BE2C (cell line): ENCODE results near the gene PPP2R5A.

Source experiments
- DNase-seq: peaks from one replicate; pipeline ENCODE4 v3.0.0-alpha.2; 2020
- H3K27me3 ChIP-seq: fragments of 250-450 bp; sonication (Bioruptor Pico); 2 replicates; pipeline ENCODE4 v1.5.1; 2020; ENCODE audit warnings: mild to moderate bottlenecking
- H3K36me3 ChIP-seq: fragments of 250-450 bp; sonication (Bioruptor Pico); 2 replicates; pipeline ENCODE4 v1.5.1; 2020; ENCODE audit warnings: mild to moderate bottlenecking
- H3K4me1 ChIP-seq: fragments of 250-450 bp; sonication (Bioruptor Pico); 2 replicates; pipeline ENCODE4 v1.5.1; 2020
- H3K4me3 ChIP-seq: 2 replicates; pipeline ENCODE4 v1.5.1; 2011; ENCODE audit warnings: low read depth, low read length
- H3K9me3 ChIP-seq: fragments of 250-450 bp; sonication (Bioruptor Pico); 2 replicates; pipeline ENCODE4 v1.5.1; 2020
- CTCF ChIP-seq: IDR thresholded peaks from 2 replicates; pipeline ENCODE4 v1.5.1; 2012; ENCODE audit warnings: mild to moderate bottlenecking, low read depth, low read length

PPP2R5A gene

GRCh38 chr1:212291505-212292134 lies 6.4 kb downstream of the PPP2R5A start:
- Histone ChIP-seq H3K9me3 (no peaks in the 10 kb centered on the region), H3K27me3 (no peaks in the 10 kb centered on the region), H3K36me3 (no peaks in the 10 kb centered on the region), H3K4me1 (no peaks in the 10 kb centered on the region; the same call in 1 of the 2 replicates), H3K4me3 (no peak overlapping the region)
- peak; percentile 88 for TF ChIP-seq CTCF
- DNase-seq: peak; percentile 22

GRCh38 chr1:212292250-212293105 lies 7.3 kb downstream of the PPP2R5A start:
- Histone ChIP-seq H3K4me3 (no peak overlapping the region), H3K27me3 (no peaks in the 10 kb centered on the region), H3K9me3 (no peaks in the 10 kb centered on the region), H3K4me1 (no peaks in the 10 kb centered on the region; the same call in 1 of the 2 replicates), H3K36me3 (no peaks in the 10 kb centered on the region)
- TF ChIP-seq CTCF: no peak
- no peak for DNase-seq

- Histone ChIP-seq H3K27me3 (no peaks in the 10 kb centered on the region), H3K4me3 (no peak overlapping the region), H3K36me3 (no peaks in the 10 kb centered on the region), H3K4me1 (no peaks in the 10 kb centered on the region; the same call in 1 of the 2 replicates), H3K9me3 (no peaks in the 10 kb centered on the region)
- DNase-seq: no peak
- TF ChIP-seq CTCF: peak; percentile 44
Observed at GRCh38 chr1:212293579-212293978, 8.4 kb downstream of the PPP2R5A start.

GRCh38 chr1:212294983-212295382 lies 9.8 kb downstream of the PPP2R5A start:
- H3K9me3 ChIP-seq: no peaks in the 10 kb centered on the region
- no peaks in the 10 kb centered on the region for H3K27me3 ChIP-seq
- no peak overlapping the region for H3K4me3 ChIP-seq
- H3K36me3 ChIP-seq: no peaks in the 10 kb centered on the region
- DNase-seq: no peak
- TF ChIP-seq CTCF: no peak
- no peaks in the 10 kb centered on the region; the same call in 1 of the 2 replicates for H3K4me1 ChIP-seq

GRCh38 chr1:212295579-212295978 lies 10.4 kb downstream of the PPP2R5A start:
- Histone ChIP-seq H3K9me3 (no peaks in the 10 kb centered on the region), H3K4me1 (no peaks in the 10 kb centered on the region; the same call in 1 of the 2 replicates), H3K4me3 (no peak overlapping the region), H3K36me3 (no peaks in the 10 kb centered on the region), H3K27me3 (no peaks in the 10 kb centered on the region)
- TF ChIP-seq CTCF: no peak
- DNase-seq: no peak

- Histone ChIP-seq H3K4me3 (no peak overlapping the region), H3K4me1 (no peaks in the 10 kb centered on the region), H3K36me3 (no peaks in the 10 kb centered on the region), H3K9me3 (no peaks in the 10 kb centered on the region), H3K27me3 (no peaks in the 10 kb centered on the region)
- no peak for DNase-seq
- no peak for TF ChIP-seq CTCF
Observed at GRCh38 chr1:212297338-212297737, 12.1 kb downstream of the PPP2R5A start.
